GM21367 (cell line): ENCODE data around the gene COX18.

ENCODE experiments used
- ATAC-seq: cut with Tn5 transposase; IDR thresholded peaks from one replicate; pipeline ENCODE4 v1.9.1; 2021; ENCODE audit not compliant: unreplicated experiment

The COX18 gene

GRCh38 chr4:73053974-73054480 is 15.5 kb downstream of the COX18 start:
- ATAC-seq: no peak

- no peak for ATAC-seq
Measured at GRCh38 chr4:73053076-73053475, 16.4 kb downstream of the COX18 start.

GRCh38 chr4:73051625-73052024 is 17.9 kb downstream of the COX18 start:
- ATAC-seq: no peak

- ATAC-seq: no peak
Measured at GRCh38 chr4:73045879-73046278, 23.6 kb downstream of the COX18 start.

GRCh38 chr4:73037057-73037456 is 32.5 kb downstream of the COX18 start:
- ATAC-seq: no peak

GRCh38 chr4:73036123-73036522 is 33.4 kb downstream of the COX18 start:
- no peak for ATAC-seq

- no peak for ATAC-seq
Measured at GRCh38 chr4:73034896-73035295, 34.6 kb downstream of the COX18 start.

GRCh38 chr4:73028621-73029020 is 40.9 kb downstream of the COX18 start:
- no peak for ATAC-seq

- peak; percentile 64 for ATAC-seq
Measured at GRCh38 chr4:73021634-73022033, 47.9 kb downstream of the COX18 start.

- no peak for ATAC-seq
Measured at GRCh38 chr4:73019462-73020047, 50.0 kb downstream of the COX18 start.

- no peak for ATAC-seq
Measured at GRCh38 chr4:73018595-73018994, 50.9 kb downstream of the COX18 start.

GRCh38 chr4:73013310-73013709 is 56.2 kb downstream of the COX18 start:
- ATAC-seq: no peak

- ATAC-seq: no peak
Measured at GRCh38 chr4:73012673-73013072, 56.8 kb downstream of the COX18 start.

- no peak for ATAC-seq
Measured at GRCh38 chr4:73011629-73011985, 57.9 kb downstream of the COX18 start.

- no peak for ATAC-seq
Measured at GRCh38 chr4:73010789-73011628, 58.5 kb downstream of the COX18 start.

- ATAC-seq: no peak
Measured at GRCh38 chr4:73007526-73008100, 61.9 kb downstream of the COX18 start.

- ATAC-seq: peak; percentile 86
Measured at GRCh38 chr4:73006286-73006990, 63.1 kb downstream of the COX18 start.

- no peak for ATAC-seq
Measured at GRCh38 chr4:73005514-73005913, 64.0 kb downstream of the COX18 start.
